H1 (cell line): ENCODE results near the gene BTAF1. TPM values are rescaled to one million over a fixed set of nuclear protein-coding genes. Genes with fewer than 3 reads are reported as not detected.

Experiments
- CTCF ChIA-PET: fragments of 300-600 bp; sonication (Branson Sonifier 250); formaldehyde crosslinking; loops from one replicate; lab custom pipeline; 2021; ENCODE audit not compliant: partially characterized antibody; lab: Charles Lee
- POLR2A ChIA-PET: fragments of 300-600 bp; sonication (Branson Sonifier 250); formaldehyde crosslinking; loops from one replicate; lab custom pipeline; 2021; ENCODE audit warnings: inconsistent platforms; ENCODE audit not compliant: partially characterized antibody; lab: Charles Lee
- DNase-seq, 2 experiments: peaks; one replicate each; pipeline versions ENCODE4 v3.0.0 to v3.0.0-alpha.2; 2010 to 2022; ENCODE audit warnings: low spot score in 2 of 2, low read depth in 1 of 2, mixed read lengths in 1 of 2
- FAIRE-seq: peaks from 2 replicates; lab custom pipeline; 2011; peaks lifted over from hg19 to GRCh38; lab: Jason Lieb, UNC
- H2AFZ ChIP-seq: 2 replicates; pipeline ENCODE4 v1.8.1; 2012; ENCODE audit warnings: low read length, inconsistent platforms
- H2AK5ac ChIP-seq: 2 replicates; pipeline ENCODE4 v1.6.1; 2013; ENCODE audit warnings: low read depth, low read length
- H2BK120ac ChIP-seq: replicated peaks from 2 replicates; pipeline ENCODE3; 2013; ENCODE audit warnings: low read depth, low read length, inconsistent platforms
- H2BK12ac ChIP-seq: 2 replicates; pipeline ENCODE4 v1.6.1; 2013; ENCODE audit warnings: low read depth, low read length
- H2BK15ac ChIP-seq: 2 replicates; pipeline ENCODE4 v1.6.1; 2013; ENCODE audit warnings: low read length
- H2BK20ac ChIP-seq: 2 replicates; pipeline ENCODE4 v1.6.1; 2013; ENCODE audit warnings: low read length
- H2BK5ac ChIP-seq: 2 replicates; pipeline ENCODE4 v1.6.1; 2013; ENCODE audit warnings: low read depth, low read length
- H3K14ac ChIP-seq: 2 replicates; pipeline ENCODE4 v1.6.1; 2013; ENCODE audit warnings: inconsistent platforms; ENCODE audit not compliant: insufficient read length
- H3K18ac ChIP-seq: 2 replicates; pipeline ENCODE4 v1.6.1; 2013; ENCODE audit warnings: low read length; ENCODE audit errors: extremely low read depth
- H3K23ac ChIP-seq: 2 replicates; pipeline ENCODE4 v1.6.1; 2013; ENCODE audit warnings: inconsistent platforms; ENCODE audit not compliant: insufficient read length
- H3K23me2 ChIP-seq: 2 replicates; pipeline ENCODE4 v1.6.1; 2013; ENCODE audit warnings: low read depth, low read length
- H3K27ac ChIP-seq: 2 replicates; pipeline ENCODE4 v1.6.1; 2011; ENCODE audit warnings: low read depth, low read length, inconsistent platforms
- H3K27me3 ChIP-seq, 4 experiments: replicated peaks in 1 of 4; 1 replicate in 1 of 4; 2 replicates in 3 of 4; pipeline versions ENCODE4 v1.6.1 to v1.8.1; 2011 to 2013; ENCODE audit warnings: low read length in 3 of 4, mild to moderate bottlenecking in 3 of 4, inconsistent platforms in 2 of 4, mixed read lengths in 2 of 4, moderate library complexity in 1 of 4; ENCODE audit not compliant: control insufficient read depth in 3 of 4, insufficient read depth in 3 of 4; ENCODE audit errors: extremely low read depth in 1 of 4
- H3K36me3 ChIP-seq, 4 experiments: 2 replicates each; pipeline versions ENCODE4 v1.6.1 to v1.8.1; 2011 to 2013; ENCODE audit warnings: mild to moderate bottlenecking in 4 of 4, low read length in 3 of 4, moderate library complexity in 2 of 4, control low read depth in 1 of 4, inconsistent platforms in 1 of 4; ENCODE audit not compliant: insufficient read depth in 4 of 4, control insufficient read depth in 2 of 4
- H3K4ac ChIP-seq: replicated peaks from 2 replicates; pipeline ENCODE3; 2013; ENCODE audit warnings: low read length, low read depth, mixed read lengths, inconsistent platforms; ENCODE audit not compliant: insufficient read length
- H3K4me1 ChIP-seq, 4 experiments: replicated peaks in 1 of 4; 1 replicate in 1 of 4; 2 replicates in 3 of 4; pipeline versions ENCODE4 v1.6.1 to v1.8.1; 2011 to 2013; ENCODE audit warnings: low read length in 3 of 4, inconsistent platforms in 2 of 4, mixed read lengths in 1 of 4; ENCODE audit not compliant: insufficient read depth in 4 of 4, control insufficient read depth in 3 of 4
- H3K4me2 ChIP-seq, 2 experiments: 2 replicates each; pipeline versions ENCODE4 v1.6.1 to v1.8.1; 2011 to 2013; ENCODE audit warnings: low read depth in 2 of 2, low read length in 2 of 2, control low read depth in 1 of 2, inconsistent platforms in 1 of 2, mild to moderate bottlenecking in 1 of 2; ENCODE audit not compliant: insufficient read depth in 1 of 2
- H3K4me3 ChIP-seq, 4 experiments: fragments of 200-600, 300-600 bp in 1 of 4; sonication (generic), shearing (Covaris generic), sonication (Bioruptor Twin) in 1 of 4; 2 replicates each; pipeline versions ENCODE4 v1.5.1 to v1.8.1; 2011 to 2016; ENCODE audit warnings: low read length in 4 of 4, low read depth in 3 of 4, control low read depth in 2 of 4, inconsistent platforms in 2 of 4, mild to moderate bottlenecking in 2 of 4, mixed read lengths in 1 of 4, moderate library complexity in 1 of 4; ENCODE audit not compliant: insufficient read depth in 2 of 4; ENCODE audit errors: extremely low read depth in 1 of 4
- H3K56ac ChIP-seq: replicated peaks from 2 replicates; pipeline ENCODE3; 2013; ENCODE audit warnings: low read depth, mild to moderate bottlenecking, mixed read lengths, low read length, inconsistent platforms; ENCODE audit not compliant: insufficient read length
- H3K79me1 ChIP-seq: 2 replicates; pipeline ENCODE4 v1.6.1; 2013; ENCODE audit warnings: low read depth, low read length, control low read depth
- H3K79me2 ChIP-seq, 2 experiments: 2 replicates each; pipeline versions ENCODE4 v1.6.1 to v1.8.1; 2012 to 2013; ENCODE audit warnings: low read length in 2 of 2, mild to moderate bottlenecking in 2 of 2, inconsistent platforms in 1 of 2; ENCODE audit not compliant: insufficient read depth in 2 of 2, control insufficient read depth in 1 of 2
- H3K9ac ChIP-seq, 4 experiments: replicated peaks in 1 of 4; 1 replicate in 1 of 4; 2 replicates in 3 of 4; pipeline versions ENCODE4 v1.6.1 to v1.8.1; 2011 to 2013; ENCODE audit warnings: low read depth in 3 of 4, low read length in 3 of 4, control low read depth in 2 of 4, mild to moderate bottlenecking in 2 of 4, moderate library complexity in 2 of 4, inconsistent platforms in 1 of 4; ENCODE audit errors: extremely low read depth in 1 of 4
- H3K9me3 ChIP-seq, 2 experiments: 2 replicates each; pipeline versions ENCODE4 v1.6.1 to v1.8.1; 2012 to 2013; ENCODE audit warnings: mild to moderate bottlenecking in 2 of 2, moderate library complexity in 2 of 2, control low read depth in 1 of 2, inconsistent platforms in 1 of 2, low read depth in 1 of 2, low read length in 1 of 2, mixed read lengths in 1 of 2; ENCODE audit not compliant: insufficient read depth in 2 of 2
- H4K20me1 ChIP-seq, 2 experiments: replicated peaks in 1 of 2; 2 replicates each; pipeline versions ENCODE3 to v1.8.1; 2011 to 2013; ENCODE audit warnings: inconsistent platforms in 2 of 2, low read length in 2 of 2, mild to moderate bottlenecking in 1 of 2; ENCODE audit not compliant: insufficient read depth in 2 of 2, control insufficient read depth in 1 of 2
- H4K5ac ChIP-seq: 2 replicates; pipeline ENCODE4 v1.6.1; 2013; ENCODE audit warnings: low read length, low read depth, mixed read lengths, inconsistent platforms; ENCODE audit not compliant: insufficient read length
- H4K8ac ChIP-seq: 2 replicates; pipeline ENCODE4 v1.8.0; 2013; ENCODE audit warnings: mild to moderate bottlenecking, moderate library complexity, low read length, inconsistent platforms; ENCODE audit not compliant: insufficient read depth; ENCODE audit errors: extremely low read depth
- H4K91ac ChIP-seq: replicated peaks from 2 replicates; pipeline ENCODE3; 2013; ENCODE audit warnings: low read length, mixed read lengths, inconsistent platforms; ENCODE audit not compliant: insufficient read length
- ASH2L ChIP-seq: fragments of 200-600, 300-600 bp; sonication (generic); IDR thresholded peaks from one replicate; pipeline ENCODE4 v1.7.1; 2017; ENCODE audit warnings: low read length
- CTCF ChIP-seq, 3 experiments: IDR thresholded peaks; 1 replicate in 2 of 3; 2 replicates in 1 of 3; pipeline versions ENCODE4 v1.5.1 to v1.6.1; 2011; ENCODE audit warnings: low read length in 3 of 3, mild to moderate bottlenecking in 3 of 3, inconsistent platforms in 2 of 3, low read depth in 1 of 3, moderate library complexity in 1 of 3; ENCODE audit not compliant: insufficient read depth in 1 of 3; ENCODE audit errors: control extremely low read depth in 1 of 3
- GABPA ChIP-seq: IDR thresholded peaks from 2 replicates; pipeline ENCODE4 v1.6.1; 2011; ENCODE audit warnings: mild to moderate bottlenecking, low read length, moderate library complexity, borderline replicate concordance; ENCODE audit not compliant: insufficient read depth
- HDAC2 ChIP-seq, 2 experiments: fragments of 300-600 bp in 1 of 2; sonication (generic) in 1 of 2; IDR thresholded peaks; 2 replicates each; pipeline ENCODE4 v1.6.1; 2011 to 2012; ENCODE audit warnings: low read depth in 2 of 2, low read length in 2 of 2, mild to moderate bottlenecking in 2 of 2, moderate library complexity in 2 of 2, borderline replicate concordance in 1 of 2, inconsistent platforms in 1 of 2
- PHF8 ChIP-seq: fragments of 200-600 bp; sonication (generic); conservative IDR thresholded peaks from 2 replicates; pipeline ENCODE4 v1.7.1; 2012; ENCODE audit warnings: low read depth, mild to moderate bottlenecking, inconsistent platforms, low read length, moderate library complexity
- RNF2 ChIP-seq: fragments of 200-900, 300-1000 bp; sonication (generic); IDR thresholded peaks from 2 replicates; pipeline ENCODE4 v1.7.1; 2016; ENCODE audit warnings: borderline replicate concordance, low read depth, mild to moderate bottlenecking, antibody characterized with exemption, low read length; ENCODE audit not compliant: poor library complexity, severe bottlenecking; ENCODE audit errors: missing control alignments
- SIN3A ChIP-seq, 2 experiments: IDR thresholded peaks in 1 of 2; conservative IDR thresholded peaks in 1 of 2; 2 replicates each; pipeline ENCODE4 v1.6.1; 2011 to 2012; ENCODE audit warnings: low read length in 2 of 2, improper control_type of control experiment in 1 of 2, low read depth in 1 of 2, mild to moderate bottlenecking in 1 of 2
- SP2 ChIP-seq: IDR thresholded peaks from 2 replicates; pipeline ENCODE4 v1.6.1; 2012; ENCODE audit warnings: mild to moderate bottlenecking, low read length, inconsistent platforms
- TAF1 ChIP-seq: IDR thresholded peaks from 2 replicates; pipeline ENCODE4 v1.6.1; 2011; ENCODE audit warnings: mild to moderate bottlenecking, low read depth, low read length
- TCF12 ChIP-seq: IDR thresholded peaks from 2 replicates; pipeline ENCODE4 v1.6.1; 2011; ENCODE audit warnings: low read depth, mild to moderate bottlenecking, low read length
- TEAD4 ChIP-seq: IDR thresholded peaks from 2 replicates; pipeline ENCODE4 v1.6.1; 2012; ENCODE audit warnings: low read depth, low read length, inconsistent platforms, mixed read lengths
- WGBS, 2 experiments: shearing (Covaris generic) in 1 of 2; methylation state at CpG; one replicate each; pipeline versions ENCODE4 v1.1.6 to v1.1.7; 2013 to 2015; ENCODE audit warnings: low lambda C conversion rate in 2 of 2, mixed read lengths in 2 of 2, inconsistent platforms in 1 of 2, low coverage in 1 of 2, missing lambda C conversion rate in 1 of 2; ENCODE audit not compliant: insufficient replicate concordance in 2 of 2, insufficient coverage in 1 of 2, insufficient read length in 1 of 2; ENCODE audit errors: extremely low coverage in 1 of 2, missing lambda C conversion rate in 1 of 2; 5-methylcytosine and 5-hydroxymethylcytosine counted together
- polyA plus RNA-seq, 7 experiments: library from polyadenylated mRNA; depleted of rRNA in 3 of 7; stranded (reverse) in 5 of 7; unstranded in 2 of 7; fragments of >200 nt in 5 of 7; fragments of 200-250 nt in 2 of 7; gene quantifications; 1 replicate in 5 of 7; 2 replicates in 1 of 7; 4 replicates in 1 of 7; pipeline versions ENCODE4 v1.2.1 to v1.2.3, GENCODE V29; 2011 to 2013; ENCODE audit warnings: missing spikeins in 2 of 7, mixed read lengths in 2 of 7
- total RNA-seq: library from RNA; stranded (reverse); fragmentation: NEBNext Ultra II Directional; extraction: Animal tissue kit (Norgen Biotek cat#: 25700); gene quantifications from 2 replicates; pipeline ENCODE4 v1.2.1, GENCODE V29; 2021

BTAF1 gene
- total and polyA plus RNA-seq, 2 of the 8 experiments (the other 6 are each of a cell fraction or from before 2014, with no cell fraction given), result 24.5 to 39.1 TPM

GRCh38 chr10:92042541-92042940 is 119.0 kb downstream of the BTAF1 start:
- Histone ChIP-seq H3K4ac (no peak overlapping the region), H4K20me1 (peaks cover 0 to under 1% of the 10 kb centered on the region in 2 experiments), H2BK12ac (no peak overlapping the region), H3K4me1 (peaks cover 0 to 8% (median 3%) of the 10 kb centered on the region in 4 experiments; a peak in 6 of 7 replicates), H2BK15ac (no peak overlapping the region), H4K91ac (no peak overlapping the region), H3K14ac (no peak overlapping the region), H3K23me2 (peaks cover 2% of the 10 kb centered on the region; the same call in 1 of the 2 replicates), H3K27me3 (peaks cover 0 to 4% (median 0%) of the 10 kb centered on the region in 4 experiments; a peak in 3 of 7 replicates), H3K79me2 (no peaks in the 10 kb centered on the region), H3K9me3 (no peaks in the 10 kb centered on the region), H2BK20ac (no peak overlapping the region), H2AFZ (no peak overlapping the region), H4K5ac (no peak overlapping the region), H3K9ac (no peak overlapping the region), H3K56ac (no peak overlapping the region), H3K79me1 (no peaks in the 10 kb centered on the region), H3K18ac (no peak overlapping the region), H3K27ac (no peak overlapping the region), H3K4me3 (no peak overlapping the region), H2AK5ac (no peak overlapping the region), H2BK5ac (no peak overlapping the region), H4K8ac (no peak overlapping the region), H3K23ac (no peak overlapping the region), H3K36me3 (no peaks in the 10 kb centered on the region), H3K4me2 (no peak overlapping the region), H2BK120ac (no peak overlapping the region)
- FAIRE-seq, result no peak
- POLR2A ChIA-PET, result no interaction called here
- 70% methylated on average over 5 of the region's 5 CpGs; no CpG with 5 or more reads in 1 of the 2 experiments for WGBS, 2 experiments
- CTCF ChIA-PET, result no interaction called here
- no peak for DNase-seq
- no peak for TF ChIP-seq PHF8
- TF ChIP-seq TAF1, result no peak
- TF ChIP-seq CTCF (IDR thresholded peaks at IDR 0.05; ENCODE audit: control extremely low read depth in 1 of 3, insufficient read depth in 1 of 3, low read depth in 1 of 3, low read length in 3 of 3), result no peak
- TF ChIP-seq SP2, result no peak
- no peak for TF ChIP-seq SIN3A (conservative IDR thresholded peaks at IDR 0.05 in 1 of 2, IDR thresholded peaks at IDR 0.05 in 1 of 2; ENCODE audit: low read depth in 1 of 2, low read length in 2 of 2)
- no peak for TF ChIP-seq GABPA
- TF ChIP-seq ASH2L, result no peak
- TF ChIP-seq HDAC2 (IDR thresholded peaks at IDR 0.05; ENCODE audit: borderline replicate concordance in 1 of 2, low read depth in 2 of 2, low read length in 2 of 2), result no peak
- TF ChIP-seq RNF2, result no peak
- TF ChIP-seq TCF12, result no peak
- TF ChIP-seq TEAD4, result no peak
